Neuronal stem cell (in vitro differentiated cells): ENCODE results near the gene TMEM185B.
A peak's percentile ranks its signal among the peaks of the same experiment; 100 is the strongest.
"Not testable (repeated sequence)": the region's sequence is repeated elsewhere in the genome, so short reads cannot be mapped to it uniquely, and the experiment has no call there.

Experiments
- DNase-seq: peaks from one replicate; pipeline ENCODE4 v3.0.0-alpha.2; 2013; ENCODE audit warnings: low spot score
- H2AFZ ChIP-seq: one replicate; pipeline ENCODE4 v1.6.1; 2013; ENCODE audit warnings: mild to moderate bottlenecking, low read length, inconsistent platforms
- H2AK5ac ChIP-seq: 2 replicates; pipeline ENCODE4 v1.6.1; 2013; ENCODE audit warnings: low read depth, mild to moderate bottlenecking, inconsistent platforms, low read length, moderate library complexity, mixed read lengths
- H2BK120ac ChIP-seq: 2 replicates; pipeline ENCODE4 v1.6.1; 2013; ENCODE audit warnings: low read depth, mild to moderate bottlenecking, inconsistent platforms, low read length, moderate library complexity, mixed read lengths
- H2BK12ac ChIP-seq: one replicate; pipeline ENCODE4 v1.6.1; 2013; ENCODE audit warnings: low read length, inconsistent platforms
- H2BK15ac ChIP-seq: 2 replicates; pipeline ENCODE4 v1.6.1; 2013; ENCODE audit warnings: mild to moderate bottlenecking, low read length, inconsistent platforms, mixed read lengths
- H2BK5ac ChIP-seq: one replicate; pipeline ENCODE4 v1.6.1; 2013; ENCODE audit warnings: inconsistent platforms, mild to moderate bottlenecking, low read length, moderate library complexity
- H3K14ac ChIP-seq: one replicate; pipeline ENCODE4 v1.6.1; 2013; ENCODE audit warnings: low read length, inconsistent platforms
- H3K18ac ChIP-seq: 2 replicates; pipeline ENCODE4 v1.6.1; 2013; ENCODE audit warnings: low read length, inconsistent platforms
- H3K23ac ChIP-seq: 2 replicates; pipeline ENCODE4 v1.6.1; 2013; ENCODE audit warnings: low read depth, mild to moderate bottlenecking, mixed read lengths, low read length, inconsistent platforms; ENCODE audit not compliant: poor library complexity
- H3K27ac ChIP-seq: replicated peaks from 3 replicates; pipeline ENCODE4 v1.5.1; 2013; ENCODE audit warnings: low read length, inconsistent platforms
- H3K27me3 ChIP-seq, 3 experiments: 2 replicates each; pipeline ENCODE4 v1.6.1; 2013; ENCODE audit warnings: low read length in 3 of 3, mild to moderate bottlenecking in 2 of 3, inconsistent platforms in 1 of 3, low read depth in 1 of 3, mixed read lengths in 1 of 3, moderate library complexity in 1 of 3; ENCODE audit not compliant: control insufficient read depth in 3 of 3, insufficient read depth in 3 of 3
- H3K36me3 ChIP-seq, 2 donors: replicated peaks in 1 of 2; 2 replicates each; pipeline ENCODE4 v1.6.1; 2013; ENCODE audit warnings: low read length in 2 of 2; ENCODE audit not compliant: control insufficient read depth in 2 of 2, insufficient read depth in 2 of 2
- H3K4ac ChIP-seq: 2 replicates; pipeline ENCODE4 v1.6.1; 2013; ENCODE audit warnings: inconsistent platforms, mild to moderate bottlenecking, low read length, moderate library complexity
- H3K4me1 ChIP-seq, 2 donors: 1 replicate in 1 of 2; 2 replicates in 1 of 2; pipeline ENCODE4 v1.6.1; 2013; ENCODE audit warnings: low read length in 2 of 2, low read depth in 1 of 2; ENCODE audit not compliant: control insufficient read depth in 2 of 2, insufficient read depth in 1 of 2
- H3K4me2 ChIP-seq: one replicate; pipeline ENCODE4 v1.6.1; 2013; ENCODE audit warnings: mild to moderate bottlenecking, low read length, inconsistent platforms; ENCODE audit not compliant: insufficient read depth, poor library complexity, severe bottlenecking
- H3K4me3 ChIP-seq, 2 donors: 2 replicates each; pipeline ENCODE4 v1.5.1; 2013; ENCODE audit warnings: low read length in 2 of 2, mild to moderate bottlenecking in 2 of 2, inconsistent platforms in 1 of 2, moderate library complexity in 1 of 2
- H3K79me1 ChIP-seq: one replicate; pipeline ENCODE4 v1.6.1; 2013; ENCODE audit warnings: low read depth, mild to moderate bottlenecking, inconsistent platforms, low read length, moderate library complexity
- H3K9ac ChIP-seq: one replicate; pipeline ENCODE4 v1.6.1; 2013; ENCODE audit warnings: mild to moderate bottlenecking, low read depth, low read length, inconsistent platforms; ENCODE audit not compliant: poor library complexity
- H3K9me3 ChIP-seq, 2 donors: replicated peaks in 1 of 2; 2 replicates each; pipeline versions ENCODE3 to v1.6.1; 2013; ENCODE audit warnings: low read length in 2 of 2, mild to moderate bottlenecking in 2 of 2, inconsistent platforms in 1 of 2, low read depth in 1 of 2, mixed read lengths in 1 of 2, moderate library complexity in 1 of 2; ENCODE audit not compliant: control insufficient read depth in 2 of 2, insufficient read depth in 1 of 2
- H4K8ac ChIP-seq: one replicate; pipeline ENCODE4 v1.6.1; 2013; ENCODE audit warnings: low read depth, mild to moderate bottlenecking, inconsistent platforms, low read length, moderate library complexity
- H4K91ac ChIP-seq: one replicate; pipeline ENCODE4 v1.6.1; 2013; ENCODE audit warnings: low read length, low read depth, mild to moderate bottlenecking, inconsistent platforms; ENCODE audit not compliant: poor library complexity
- WGBS, 2 donors: extraction: QIAGEN DNeasy Blood & Tissue Kit; methylation state at CpG; one replicate each; pipeline ENCODE4 v1.1.7; 2013; ENCODE audit warnings: missing lambda C conversion rate in 2 of 2, mixed read lengths in 1 of 2; ENCODE audit not compliant: insufficient read length in 2 of 2, insufficient replicate concordance in 1 of 2; ENCODE audit errors: extremely low coverage in 2 of 2; 5-methylcytosine and 5-hydroxymethylcytosine counted together

The TMEM185B gene

DNA sequence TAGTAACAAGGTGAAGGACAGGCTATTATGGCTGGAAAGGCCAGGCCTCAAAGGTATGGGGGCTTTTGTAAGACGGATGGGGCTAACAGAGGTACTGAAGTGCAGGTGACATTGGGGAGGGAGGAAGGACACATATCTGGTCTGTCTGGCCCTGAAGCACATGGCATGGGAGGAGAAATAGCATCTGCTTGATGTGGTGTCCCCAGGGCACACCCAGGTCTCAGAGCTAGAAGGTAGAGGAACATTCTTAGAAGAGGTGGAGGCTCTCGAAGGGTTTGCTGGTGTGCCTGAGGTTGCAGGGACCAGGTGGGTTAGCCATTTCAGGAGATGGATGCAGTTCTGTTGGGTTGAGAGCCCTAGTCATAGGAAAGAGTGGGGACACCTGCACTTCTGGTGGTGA, 39.0 kb upstream of the TMEM185B start:
- no peak overlapping the region for H2AK5ac ChIP-seq
- no CpG with 5 or more reads among the region's 2 CpGs for WGBS, 2 donors

DNA sequence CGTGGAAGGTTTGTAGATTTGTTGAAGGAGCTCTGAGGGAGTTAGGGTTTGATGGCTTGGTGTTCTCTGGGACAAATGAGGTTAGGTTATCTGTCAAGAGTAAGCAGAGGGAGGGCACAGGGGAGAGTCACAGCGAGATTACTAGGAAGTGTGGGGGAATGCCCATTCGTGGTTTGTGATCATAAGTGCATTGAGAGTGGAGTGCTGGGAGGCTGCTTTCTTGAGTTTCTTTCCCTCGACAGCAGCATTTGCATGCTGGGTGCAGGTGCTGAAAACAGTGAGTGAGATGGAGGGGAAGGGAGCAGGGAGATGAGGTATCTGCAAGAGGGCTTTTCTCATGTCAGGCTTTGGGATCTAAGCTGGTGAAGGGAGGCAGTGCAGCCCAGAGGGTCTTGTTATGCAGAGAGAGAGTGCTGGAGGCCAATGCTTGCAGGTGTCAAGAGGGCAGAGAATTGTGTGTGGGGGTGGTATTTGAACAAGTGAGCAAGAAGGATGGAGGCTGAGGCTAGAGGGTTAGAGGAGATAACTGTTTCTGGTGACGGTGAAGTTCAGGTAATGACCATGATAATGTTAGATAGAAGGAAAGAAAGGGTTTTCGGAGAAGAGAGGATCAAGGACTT, 38.3 kb upstream of the TMEM185B start:
- 100% methylated on average over 1 of the region's 6 CpGs; no CpG with 5 or more reads in 1 of the 2 donors for WGBS, 2 donors
- Histone ChIP-seq H3K9ac (no peak overlapping the region), H3K9me3 (peaks cover 8 to 13% of the 10 kb centered on the region in 2 donors), H3K36me3 (peaks cover 0 to 1% of the 10 kb centered on the region in 2 donors), H3K18ac (no peak overlapping the region), H4K91ac (no peak overlapping the region), H3K27ac (no peak overlapping the region), H2BK5ac (no peak overlapping the region), H3K27me3 (no peaks in the 10 kb centered on the region), H3K14ac (no peak overlapping the region), H2BK120ac (no peak overlapping the region), H3K4me1 (peaks cover 0 to 8% of the 10 kb centered on the region in 2 donors), H3K79me1 (peaks cover 3% of the 10 kb centered on the region), H2AFZ (no peak overlapping the region), H3K4me2 (no peak overlapping the region), H3K4me3 (no peak overlapping the region), H2AK5ac (no peak overlapping the region), H2BK15ac (no peak overlapping the region), H2BK12ac (no peak overlapping the region), H3K23ac (no peak overlapping the region), H4K8ac (no peak overlapping the region), H3K4ac (no peak overlapping the region)
- no peak for DNase-seq

More for the DNA sequence above, 39.0 kb upstream of the TMEM185B start:
- Histone ChIP-seq H3K4me1 (peaks cover 0 to 8% of the 10 kb centered on the region in 2 donors), H3K36me3 (peaks cover 0 to 1% of the 10 kb centered on the region in 2 donors), H2AFZ (no peak overlapping the region), H3K4ac (no peak overlapping the region), H3K27me3 (no peaks in the 10 kb centered on the region), H3K18ac (no peak overlapping the region), H3K4me3 (no peak overlapping the region), H3K27ac (no peak overlapping the region), H3K9ac (no peak overlapping the region), H3K4me2 (no peak overlapping the region), H2BK15ac (no peak overlapping the region), H4K8ac (no peak overlapping the region), H2BK120ac (no peak overlapping the region), H3K9me3 (peaks cover 8 to 13% of the 10 kb centered on the region in 2 donors), H4K91ac (no peak overlapping the region), H3K14ac (no peak overlapping the region), H3K23ac (no peak overlapping the region), H2BK5ac (no peak overlapping the region), H3K79me1 (peaks cover 3% of the 10 kb centered on the region), H2BK12ac (no peak overlapping the region)
- DNase-seq: no peak

DNA sequence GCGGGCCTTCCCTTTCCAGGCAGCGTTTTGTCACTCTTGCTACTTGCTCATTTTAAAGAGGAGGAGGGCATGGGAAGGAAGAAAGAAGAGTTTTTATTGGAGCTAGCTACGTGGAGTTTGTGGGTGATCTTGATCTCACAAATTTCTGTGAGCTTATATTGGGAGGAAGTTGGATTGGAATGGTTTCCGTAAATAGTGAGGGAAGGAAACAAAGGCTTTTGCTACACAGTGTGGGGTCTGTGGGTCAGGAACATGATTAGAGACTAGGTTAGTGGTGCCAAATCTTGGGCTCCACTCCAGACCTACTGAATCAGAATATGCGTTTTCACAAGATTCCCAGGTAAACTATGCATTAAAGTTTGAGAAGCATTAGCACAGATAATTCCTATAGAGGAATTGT, 37.5 kb upstream of the TMEM185B start:
- Histone ChIP-seq H3K36me3 (peaks cover 0 to 1% of the 10 kb centered on the region in 2 donors), H2AFZ (no peak overlapping the region), H2AK5ac (no peak overlapping the region), H3K4me1 (peaks cover 0 to 8% of the 10 kb centered on the region in 2 donors), H3K27ac (no peak overlapping the region), H3K4ac (no peak overlapping the region), H2BK15ac (no peak overlapping the region), H4K91ac (no peak overlapping the region), H3K4me3 (no peak overlapping the region), H3K4me2 (no peak overlapping the region), H2BK120ac (no peak overlapping the region), H3K14ac (no peak overlapping the region), H3K18ac (peak overlapping the region; percentile 51), H2BK5ac (peak overlapping the region; percentile 68), H4K8ac (no peak overlapping the region), H3K79me1 (peaks cover 3% of the 10 kb centered on the region), H3K9me3 (peaks cover 8 to 13% of the 10 kb centered on the region in 2 donors), H2BK12ac (no peak overlapping the region), H3K9ac (no peak overlapping the region), H3K27me3 (no peaks in the 10 kb centered on the region), H3K23ac (no peak overlapping the region)
- no CpG with 5 or more reads among the region's 5 CpGs for WGBS, 2 donors
- no peak for DNase-seq

DNA sequence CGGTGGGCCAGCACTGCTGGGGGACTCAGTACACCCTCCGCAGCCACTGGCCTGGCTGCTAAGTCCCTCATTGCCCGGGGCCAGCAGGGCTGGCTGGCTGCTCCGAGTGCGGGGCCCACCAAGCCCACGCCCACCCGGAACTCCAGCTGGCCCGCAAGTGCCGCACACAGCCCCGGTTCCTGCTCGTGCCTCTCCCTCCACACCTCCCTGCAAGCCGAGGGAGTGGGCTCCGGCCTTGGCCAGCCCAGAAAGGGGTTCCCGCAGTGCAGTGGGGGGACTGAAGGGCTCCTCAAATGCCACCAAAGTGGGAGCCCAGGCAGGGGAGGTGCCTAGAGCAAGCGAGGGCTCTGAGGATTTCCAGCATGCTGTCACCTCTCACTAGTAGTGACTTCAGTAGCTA, 36.7 kb upstream of the TMEM185B start:
- H2BK15ac ChIP-seq, H2BK12ac ChIP-seq, H3K4me2 ChIP-seq, H3K4ac ChIP-seq, H3K4me3 ChIP-seq, H2BK120ac ChIP-seq, H3K27me3 ChIP-seq, H3K4me1 ChIP-seq, H4K91ac ChIP-seq, H3K18ac ChIP-seq, H3K23ac ChIP-seq, H4K8ac ChIP-seq, H2AFZ ChIP-seq, H2AK5ac ChIP-seq, H3K14ac ChIP-seq, H3K36me3 ChIP-seq, H3K79me1 ChIP-seq, DNase-seq, H3K9ac ChIP-seq, H3K27ac ChIP-seq: not testable (repeated sequence)
- Histone ChIP-seq H2BK5ac (peak overlapping the region; percentile 68), H3K9me3 (peaks cover 8 to 13% of the 10 kb centered on the region in 2 donors)
- whole genome bisulfite sequencing, 2 donors: no CpG with 5 or more reads among the region's 15 CpGs
